GM12873 (cell line): Measurements from ENCODE around the gene HEMK1.

Source experiments
- TF ChIP-seq, protein P1 (sequence below): IDR thresholded peaks from 2 replicates; pipeline ENCODE4 v1.5.1; 2012; ENCODE audit warnings: low read depth, mild to moderate bottlenecking, moderate library complexity, low read length, control low read depth; ENCODE audit not compliant: insufficient read depth; ENCODE audit errors: missing control alignments

Gene HEMK1

DNA sequence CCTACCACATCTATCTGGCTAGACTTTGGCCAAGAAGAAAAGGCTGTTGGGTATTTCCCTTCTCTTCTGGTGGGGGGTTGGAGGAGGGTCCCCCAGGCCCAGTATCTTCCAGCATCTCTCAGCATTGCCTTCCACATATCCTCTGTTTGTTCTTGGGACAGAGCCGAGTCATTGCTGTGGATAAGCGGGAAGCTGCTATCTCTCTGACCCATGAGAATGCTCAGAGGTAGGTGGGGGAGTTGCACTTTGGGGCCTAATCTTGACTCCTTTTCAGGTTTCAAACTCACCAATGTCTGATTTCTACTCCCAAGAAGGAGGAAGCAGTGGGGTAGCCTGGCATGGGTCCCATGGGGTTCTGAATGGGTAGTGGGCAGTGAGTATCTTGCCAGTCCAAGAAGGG lies 8.0 kb downstream of the HEMK1 start:
- TF ChIP-seq, protein P1, sequence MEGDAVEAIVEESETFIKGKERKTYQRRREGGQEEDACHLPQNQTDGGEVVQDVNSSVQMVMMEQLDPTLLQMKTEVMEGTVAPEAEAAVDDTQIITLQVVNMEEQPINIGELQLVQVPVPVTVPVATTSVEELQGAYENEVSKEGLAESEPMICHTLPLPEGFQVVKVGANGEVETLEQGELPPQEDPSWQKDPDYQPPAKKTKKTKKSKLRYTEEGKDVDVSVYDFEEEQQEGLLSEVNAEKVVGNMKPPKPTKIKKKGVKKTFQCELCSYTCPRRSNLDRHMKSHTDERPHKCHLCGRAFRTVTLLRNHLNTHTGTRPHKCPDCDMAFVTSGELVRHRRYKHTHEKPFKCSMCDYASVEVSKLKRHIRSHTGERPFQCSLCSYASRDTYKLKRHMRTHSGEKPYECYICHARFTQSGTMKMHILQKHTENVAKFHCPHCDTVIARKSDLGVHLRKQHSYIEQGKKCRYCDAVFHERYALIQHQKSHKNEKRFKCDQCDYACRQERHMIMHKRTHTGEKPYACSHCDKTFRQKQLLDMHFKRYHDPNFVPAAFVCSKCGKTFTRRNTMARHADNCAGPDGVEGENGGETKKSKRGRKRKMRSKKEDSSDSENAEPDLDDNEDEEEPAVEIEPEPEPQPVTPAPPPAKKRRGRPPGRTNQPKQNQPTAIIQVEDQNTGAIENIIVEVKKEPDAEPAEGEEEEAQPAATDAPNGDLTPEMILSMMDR, result no peak

DNA sequence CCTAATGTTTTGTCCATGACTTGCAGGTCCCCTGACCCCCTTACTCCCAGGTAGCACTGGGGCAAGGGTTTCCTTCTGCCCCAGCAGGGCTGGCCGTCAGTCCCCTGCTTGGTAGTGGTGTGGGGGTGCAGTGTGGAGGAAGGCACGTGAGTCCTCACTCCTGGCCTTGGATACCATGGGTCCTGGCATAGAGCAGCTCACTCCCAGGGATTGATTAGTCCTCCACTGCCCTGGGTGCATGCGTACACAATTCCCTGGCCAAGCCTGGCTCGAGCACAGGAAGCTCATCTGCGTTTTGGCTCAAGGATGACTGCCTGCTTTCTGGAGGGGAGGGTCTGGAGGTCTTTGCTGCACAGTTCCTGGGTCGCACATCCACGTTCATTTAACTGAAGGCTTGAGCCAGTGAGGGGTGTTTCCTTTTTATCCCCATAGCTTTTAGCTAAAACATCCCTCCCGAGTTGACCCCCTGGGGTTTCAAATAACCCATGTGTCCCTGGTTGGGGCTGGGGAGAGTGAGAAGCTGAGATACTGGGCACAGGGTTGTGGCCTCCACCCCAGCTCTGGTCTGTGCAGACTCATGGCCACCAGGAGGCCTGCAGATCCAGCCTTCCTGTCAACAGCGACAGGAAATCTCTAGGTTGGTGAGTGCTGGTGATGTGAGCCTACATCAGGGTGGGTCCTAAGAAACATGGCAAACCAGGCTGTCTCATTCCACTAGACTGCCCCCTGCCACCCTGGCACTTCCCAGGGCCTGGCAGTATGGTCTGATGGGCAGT lies 11.5 kb downstream of the HEMK1 start:
- TF ChIP-seq, protein P1, result no peak

DNA sequence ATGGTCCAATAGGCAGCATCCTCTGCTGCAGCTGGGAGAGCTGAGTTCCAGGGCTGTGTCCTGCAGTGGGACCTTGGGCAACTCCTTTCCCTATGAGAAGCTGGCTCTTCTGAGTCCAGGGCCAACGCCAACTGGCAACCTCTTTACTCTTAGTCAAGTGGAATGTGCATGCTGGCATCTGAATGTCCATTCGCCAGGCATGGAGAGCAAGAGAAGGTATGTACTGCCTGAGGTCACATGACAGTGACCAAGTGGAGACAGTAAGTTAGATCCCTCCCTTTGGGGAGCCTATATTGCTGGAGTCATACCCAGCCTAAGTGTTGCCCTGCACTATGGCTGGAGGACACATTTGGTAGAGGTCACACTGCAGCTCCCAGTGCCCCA lies 12.1 kb downstream of the HEMK1 start:
- TF ChIP-seq, protein P1, result no peak

DNA sequence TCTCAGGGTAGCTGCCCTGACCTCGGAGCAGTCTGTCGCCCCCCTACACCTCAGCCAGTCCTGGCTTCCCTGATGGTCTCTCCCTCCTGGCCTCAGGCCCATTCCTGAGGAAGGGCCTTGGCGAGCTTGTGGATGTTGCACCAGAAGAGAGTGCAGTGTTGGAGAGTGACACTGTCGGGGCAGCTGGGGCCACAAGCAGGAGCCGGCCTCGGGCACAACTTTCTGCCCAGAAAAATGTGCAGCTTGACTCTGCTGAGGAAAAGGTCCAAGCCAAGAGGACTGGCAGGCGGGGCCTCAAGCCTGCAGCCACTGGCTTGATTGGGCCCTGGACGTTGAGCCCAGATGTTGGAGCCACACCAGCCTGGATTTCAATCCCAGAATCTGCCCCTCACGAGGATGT lies 12.8 kb downstream of the HEMK1 start:
- TF ChIP-seq, protein P1, result no peak

DNA sequence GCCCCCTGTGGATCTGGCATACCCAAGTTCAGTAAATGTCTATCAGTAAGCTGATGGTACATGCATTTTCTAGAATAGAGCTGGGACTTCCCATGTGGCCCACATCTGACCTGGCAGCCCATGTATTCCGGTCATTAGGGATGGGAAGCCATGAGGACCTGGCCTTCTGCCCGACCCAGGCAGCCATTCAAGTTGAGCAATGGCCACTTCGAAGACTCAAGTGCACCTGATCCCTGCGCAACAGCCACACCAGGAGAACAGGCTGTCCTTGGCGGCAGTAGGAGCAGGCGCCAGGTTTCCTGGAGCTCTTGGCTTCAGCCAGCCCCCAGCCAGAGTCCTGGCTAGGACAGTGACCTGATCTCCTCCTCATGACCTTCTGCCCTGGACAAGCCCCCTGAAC lies 14.6 kb downstream of the HEMK1 start:
- TF ChIP-seq, protein P1, result no peak

DNA sequence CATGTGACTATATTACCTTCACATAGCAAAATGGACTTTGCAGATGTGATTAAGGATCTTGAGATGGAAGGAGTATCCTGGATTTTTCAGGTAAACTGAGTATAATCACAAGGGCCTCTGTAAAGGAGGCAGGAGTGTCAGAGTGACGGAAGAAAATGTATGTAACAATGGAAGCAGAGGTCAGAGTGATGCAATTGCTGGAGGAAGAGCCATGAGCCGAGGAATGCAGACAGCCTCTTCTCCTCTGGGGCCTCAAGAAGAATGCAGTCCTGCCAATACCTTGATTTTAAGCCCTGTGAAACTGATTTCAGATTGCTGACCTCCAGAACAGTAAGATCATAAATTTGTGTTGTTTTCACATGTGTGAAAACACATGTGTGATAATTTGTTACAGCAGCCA lies 15.1 kb downstream of the HEMK1 start:
- TF ChIP-seq, protein P1, result no peak

DNA sequence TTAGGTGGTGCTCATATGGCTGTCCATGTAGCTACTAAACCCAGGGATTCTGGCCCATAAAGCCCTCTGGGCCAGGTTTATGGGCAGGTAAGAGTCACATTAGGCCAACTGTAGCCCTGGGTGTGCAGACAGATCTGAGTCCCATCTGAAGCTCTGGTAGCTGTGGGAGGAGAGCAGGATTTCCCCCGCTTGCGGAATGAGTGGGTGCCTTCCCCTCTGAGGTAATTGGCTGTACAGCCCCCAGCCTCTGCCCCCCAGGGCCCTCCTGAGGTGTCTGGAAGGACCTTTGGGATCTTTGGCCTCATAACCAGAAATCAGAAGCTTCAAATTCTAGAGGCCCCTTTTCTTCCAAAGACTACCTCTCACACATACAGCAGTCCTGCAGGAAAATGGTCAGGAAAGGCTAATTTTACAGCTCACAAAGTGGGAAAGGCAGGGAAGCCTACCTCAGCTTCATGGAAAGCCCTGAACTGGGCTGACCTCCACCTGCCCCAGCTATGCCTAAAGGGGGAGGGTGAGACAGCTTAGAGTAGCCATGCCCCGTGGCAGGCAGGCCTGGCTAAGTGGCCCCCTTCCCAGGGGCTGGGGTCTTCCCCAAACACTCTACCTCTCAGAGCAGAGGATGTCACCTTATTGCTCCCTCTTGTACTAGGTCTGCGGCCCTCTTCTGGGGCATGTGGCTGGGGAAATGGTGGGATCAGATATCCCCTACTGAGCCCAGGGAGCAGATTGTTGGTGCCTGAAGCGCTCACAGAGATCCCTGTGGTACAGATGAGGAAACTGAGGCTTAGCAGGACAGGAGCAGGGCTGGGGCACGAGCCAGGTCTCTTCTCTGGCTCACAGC lies 16.8 kb downstream of the HEMK1 start:
- TF ChIP-seq, protein P1, result no peak
